ENCODE data around the gene TXNDC12.
"Not testable (repeated sequence)": the region's sequence is repeated elsewhere in the genome, so short reads cannot be mapped to it uniquely, and the experiment has no call there.

Gene TXNDC12

DNA sequence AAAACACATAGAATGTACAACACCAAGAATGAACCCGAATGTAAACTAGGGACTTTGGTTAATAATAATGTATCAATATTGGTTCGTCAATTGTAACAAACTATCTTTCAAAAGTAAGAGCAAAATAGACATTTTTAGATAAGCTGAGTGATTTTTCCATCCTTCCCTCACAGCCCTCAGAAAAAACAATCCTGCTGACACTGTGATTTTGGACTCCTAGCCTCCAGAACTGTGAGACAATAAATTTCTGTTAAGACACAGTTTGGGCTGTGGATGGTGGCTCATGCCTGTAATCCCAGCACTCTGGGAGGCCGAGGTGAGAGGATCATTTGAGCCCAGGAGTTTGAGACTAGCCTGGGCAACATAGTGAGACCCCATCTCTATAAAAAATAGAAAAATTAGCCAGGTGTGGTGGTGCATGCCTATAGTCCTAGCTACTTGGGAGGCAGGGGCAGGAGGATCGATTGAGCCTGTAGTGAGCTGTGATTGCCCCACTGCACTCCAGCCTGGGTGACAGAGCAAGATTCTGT, 9.3 kb downstream of the TXNDC12 start:
- not testable (repeated sequence) for DNase-seq

DNA sequence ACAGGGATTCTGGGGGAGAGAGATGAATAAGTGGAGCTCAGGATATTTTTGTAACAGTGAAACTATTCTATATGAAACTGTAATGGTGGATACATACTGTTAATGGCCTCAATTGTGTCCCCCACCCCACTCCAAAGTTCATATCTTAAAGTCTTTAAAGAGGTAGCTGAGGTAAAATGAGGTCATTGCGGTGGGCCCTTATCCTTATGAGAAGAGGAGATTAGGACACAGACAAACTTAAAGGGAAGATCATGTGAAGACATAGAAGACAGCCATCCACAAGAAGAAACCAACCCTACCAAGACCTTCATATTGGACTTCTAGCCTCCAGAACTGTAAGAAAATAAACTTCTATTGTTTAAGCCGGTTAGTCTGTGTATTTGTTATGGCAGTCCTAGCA, 9.8 kb downstream of the TXNDC12 start:
- no peak for DNase-seq

DNA sequence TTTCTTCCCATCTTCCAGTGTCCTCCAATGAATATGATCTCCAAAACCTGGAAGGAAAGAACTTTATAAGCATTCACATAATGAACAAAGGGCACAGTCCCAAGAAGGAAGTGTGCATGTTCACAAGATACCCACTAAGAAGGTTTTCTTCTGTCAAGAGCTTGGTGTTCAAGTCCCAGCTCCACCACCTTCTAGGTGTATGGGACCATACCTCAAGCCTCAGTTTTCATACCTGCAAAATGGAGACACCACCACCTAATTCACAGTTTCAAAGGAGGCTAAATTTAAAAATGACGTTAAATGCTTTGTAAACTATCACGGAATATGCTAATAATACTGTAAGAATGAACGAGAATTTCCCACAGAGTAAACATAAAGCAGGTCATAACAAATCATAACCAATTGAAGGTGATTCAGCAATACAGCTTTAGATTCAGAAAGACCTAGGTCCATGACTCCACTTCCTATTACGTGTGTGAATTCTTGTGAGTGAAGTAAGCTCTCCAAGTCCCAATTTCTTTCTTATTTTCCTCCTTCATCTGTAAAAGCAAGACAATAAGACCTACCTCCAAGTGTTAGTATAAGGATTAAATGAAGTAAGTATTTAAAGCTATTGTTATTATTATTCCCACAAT, 13.3 kb downstream of the TXNDC12 start:
- DNase-seq, result no peak

DNA sequence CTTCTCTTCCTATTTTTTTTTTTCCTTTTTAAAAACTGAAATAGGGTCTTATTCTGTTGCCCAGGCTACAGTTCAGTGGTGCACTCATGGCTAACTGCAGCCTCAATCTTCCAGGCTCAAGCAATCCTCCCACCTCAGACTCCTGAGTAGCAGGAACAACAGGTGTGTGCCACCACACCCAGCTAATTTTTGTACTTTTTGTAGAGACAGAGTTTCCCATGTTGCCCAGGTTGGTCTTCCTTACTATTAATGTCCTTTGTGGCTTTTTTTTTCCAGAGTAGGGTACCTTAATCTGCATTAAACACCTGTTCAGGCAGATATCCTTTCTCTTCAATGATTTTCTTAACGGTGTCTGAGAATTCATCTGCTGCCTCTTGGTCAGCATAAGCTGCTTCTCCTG, 17.1 kb downstream of the TXNDC12 start:
- DNase-seq, result no peak

DNA sequence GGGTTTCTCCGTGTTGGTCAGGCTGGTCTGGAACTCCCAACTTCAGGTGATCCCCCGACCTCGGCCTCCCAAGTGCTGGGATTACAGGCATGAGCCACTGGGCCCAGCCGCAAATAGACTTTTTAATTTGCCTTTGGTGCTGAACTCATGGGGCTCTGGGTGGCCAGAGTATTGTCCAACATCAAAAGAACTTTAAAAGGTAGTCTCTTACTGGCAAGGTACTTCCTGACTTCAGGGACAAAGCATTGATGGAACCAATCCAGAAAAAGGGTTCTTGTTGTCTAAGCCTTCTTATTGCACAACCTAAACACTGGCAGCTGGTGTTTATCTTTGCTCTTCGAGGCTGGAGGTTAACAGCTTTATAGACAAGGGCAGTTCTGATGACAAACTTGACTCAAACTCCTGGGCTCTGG, 17.6 kb downstream of the TXNDC12 start:
- DNase-seq, result no peak

DNA sequence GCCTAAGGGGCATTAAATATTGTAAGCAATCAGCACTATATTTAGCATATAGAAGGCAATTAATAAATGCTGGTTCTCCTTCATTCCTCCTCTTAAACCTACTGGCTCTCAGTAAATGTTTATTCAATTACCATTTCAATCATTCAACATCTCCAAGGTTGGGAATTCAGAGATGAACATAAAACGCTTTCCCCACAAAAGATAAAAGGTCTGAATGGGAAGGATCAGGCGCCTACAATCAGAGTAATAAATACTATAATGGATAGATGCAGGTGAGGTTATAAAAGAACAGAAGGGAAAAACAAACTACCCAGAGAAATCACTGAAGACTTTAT, 21.0 kb downstream of the TXNDC12 start:
- no peak for DNase-seq

DNA sequence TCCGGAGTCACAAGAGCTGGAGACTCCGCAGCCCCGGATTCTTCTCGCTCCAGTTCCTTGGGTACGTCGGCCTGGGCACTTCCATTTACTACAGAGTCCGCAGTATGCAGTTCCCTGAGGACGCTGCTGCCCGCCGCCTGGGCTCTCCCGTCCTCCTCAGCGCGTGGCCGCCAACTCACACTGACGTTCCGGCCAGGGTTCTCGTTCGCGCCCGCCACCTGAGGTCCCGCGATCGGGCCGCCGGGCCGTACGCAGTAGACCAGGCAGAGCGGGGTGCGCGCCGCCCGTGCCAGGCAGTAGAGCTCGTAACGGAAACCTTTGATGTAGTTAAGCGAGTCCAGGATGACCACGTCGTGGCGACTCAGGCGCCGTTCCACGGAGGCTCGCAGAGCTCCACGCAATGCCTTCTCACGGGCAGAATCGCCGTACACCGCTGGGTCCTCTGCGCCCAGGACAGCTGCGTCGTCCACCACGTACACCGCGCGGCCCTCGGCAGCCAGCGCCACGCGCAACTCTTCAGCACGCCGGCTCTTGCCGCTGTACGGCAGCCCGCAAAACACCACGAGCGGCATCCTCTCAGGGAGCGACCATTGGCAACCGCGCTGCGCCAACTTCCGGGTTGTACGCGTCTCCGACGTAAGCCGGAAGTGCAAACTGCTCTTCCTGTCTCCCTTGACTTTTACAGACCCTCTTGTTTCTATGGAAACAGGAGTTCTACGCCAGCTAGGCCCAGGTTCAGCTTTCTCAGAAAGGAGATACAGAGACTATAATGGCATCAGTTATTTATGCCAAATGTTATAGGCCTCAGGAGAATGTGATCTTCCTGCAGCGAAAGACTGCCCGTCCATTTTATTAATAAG, 21.6 kb downstream of the TXNDC12 start, which contains the start of gene KTI12:
KTI12 (minus strand) TSS at position 621 of the 860 bp plus-strand sequence; CDS start at position 572, 49 bp downstream.
- peak; percentile 80 for DNase-seq

DNA sequence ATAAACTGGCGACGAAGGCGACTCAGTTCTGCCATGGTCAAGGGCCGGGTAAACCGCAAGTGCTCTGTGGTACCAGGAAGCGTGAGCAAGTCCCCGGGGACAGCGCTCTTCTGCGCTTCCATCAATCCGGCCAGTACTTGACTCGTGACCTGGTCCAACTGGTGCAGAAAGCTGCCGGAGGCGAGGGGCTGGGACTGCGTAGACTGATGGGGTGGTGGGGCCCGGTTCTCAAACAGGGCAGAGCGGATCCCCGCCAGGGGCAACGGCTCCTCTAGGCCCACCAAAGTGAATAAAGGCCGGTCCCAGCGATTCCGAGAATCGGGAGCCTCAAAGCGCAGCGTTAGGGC, 22.2 kb downstream of the TXNDC12 start:
- DNase-seq, result no peak

DNA sequence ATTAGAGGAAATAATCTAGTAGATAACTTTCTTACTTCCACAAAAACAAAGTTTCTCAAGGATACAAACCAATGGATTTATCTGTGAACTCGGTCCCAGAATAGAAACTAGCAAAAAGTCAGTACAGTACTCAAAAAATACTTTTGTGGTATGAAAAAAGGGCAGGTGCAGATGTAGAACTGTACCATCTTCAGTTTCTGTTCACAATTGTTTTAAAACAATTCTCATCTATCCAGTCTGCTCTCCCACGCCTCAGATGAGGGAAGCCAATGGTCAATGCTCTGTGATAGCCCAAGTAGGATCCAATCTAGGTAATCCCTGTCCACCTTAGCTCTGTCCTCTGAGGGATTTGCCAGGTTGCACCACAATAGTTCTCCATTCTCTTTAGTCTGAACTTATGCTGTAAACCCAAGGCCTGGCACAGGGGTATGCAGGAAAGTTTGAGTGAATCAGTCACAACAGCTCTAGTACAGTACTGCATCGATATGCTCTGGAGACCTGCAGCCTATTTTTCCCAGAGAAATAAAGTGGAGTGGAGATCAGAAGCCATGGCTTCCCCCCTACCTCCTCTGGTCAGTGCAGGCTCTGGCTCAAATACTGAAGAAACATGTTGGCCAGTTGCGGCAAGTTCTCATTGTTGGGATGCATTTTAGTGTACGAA, 22.7 kb downstream of the TXNDC12 start:
- DNase-seq, result no peak

DNA sequence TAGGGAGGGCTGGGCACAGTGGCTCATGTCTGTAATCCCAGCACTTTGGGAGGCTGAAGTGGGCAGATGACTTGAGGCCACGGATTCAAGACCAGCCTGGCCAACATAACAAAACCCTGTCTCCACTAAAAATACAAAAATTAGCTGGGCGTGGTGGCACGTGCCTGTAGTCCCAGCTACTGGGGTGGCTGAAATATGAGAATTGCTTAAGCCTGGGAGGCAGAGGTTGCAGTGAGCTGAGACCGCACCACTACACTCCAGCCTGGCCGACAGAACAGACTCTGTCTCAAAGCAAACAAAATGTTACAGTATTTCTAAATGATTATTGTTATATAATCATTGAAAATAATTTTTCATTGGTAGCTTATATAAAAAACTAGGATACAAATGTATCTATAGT, 26.2 kb downstream of the TXNDC12 start:
- DNase-seq, result not testable (repeated sequence)

DNA sequence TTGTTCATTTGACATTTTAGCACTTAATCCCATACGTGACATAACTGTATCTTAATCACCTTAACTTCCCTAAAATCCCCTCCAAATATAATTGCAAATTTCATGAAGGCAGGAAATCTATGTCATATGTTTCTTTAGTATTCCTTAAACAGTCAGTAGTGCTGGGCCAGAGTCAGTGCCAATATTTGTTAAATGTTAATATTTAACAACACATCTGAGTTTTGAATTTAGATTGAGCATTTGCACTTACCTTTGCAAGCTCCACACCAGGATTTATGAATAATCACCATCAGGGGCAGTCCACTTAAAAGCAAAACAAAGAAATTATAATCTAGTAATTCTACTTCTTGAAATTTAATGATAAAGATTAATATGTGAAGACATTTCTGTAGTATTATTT, 26.7 kb downstream of the TXNDC12 start:
- DNase-seq, result no peak

DNA sequence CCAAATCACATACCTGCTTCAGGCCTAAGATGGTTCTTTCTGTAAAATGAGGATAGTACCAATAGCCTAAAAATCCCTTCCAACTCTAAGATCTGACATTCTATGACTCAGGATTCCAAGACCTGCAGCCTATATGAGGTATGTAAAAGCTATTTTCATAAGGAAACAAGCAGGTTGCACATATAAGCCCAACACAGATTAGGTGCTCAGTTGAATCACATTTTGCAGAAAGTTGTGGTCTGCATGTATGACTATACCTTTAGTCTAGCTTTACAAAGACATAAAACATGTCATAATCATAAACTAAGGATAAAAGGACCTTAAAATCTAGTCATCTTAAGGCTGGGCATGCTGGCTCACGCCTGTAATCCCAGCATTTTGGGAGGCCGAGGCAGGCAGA, 28.7 kb downstream of the TXNDC12 start:
- DNase-seq, result no peak

DNA sequence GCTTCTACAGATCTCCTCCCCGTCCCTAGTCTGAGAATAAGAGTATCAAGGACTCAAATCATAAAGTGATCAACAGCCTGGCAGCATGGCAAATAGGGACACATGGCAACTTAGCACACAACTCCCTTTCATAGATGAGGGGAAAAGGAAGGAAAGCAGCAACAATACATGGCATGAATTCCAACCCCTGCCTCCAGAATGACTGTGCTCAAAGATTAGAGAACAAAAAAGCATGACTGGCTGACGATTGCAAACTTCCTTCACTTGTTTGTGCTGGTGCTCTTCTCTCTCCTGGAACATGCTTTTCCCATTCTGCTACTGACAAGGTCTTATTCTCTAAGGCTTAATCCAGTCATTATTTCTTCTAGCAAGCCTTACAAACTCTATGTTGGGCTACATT, 32.9 kb downstream of the TXNDC12 start:
- DNase-seq, result no peak

DNA sequence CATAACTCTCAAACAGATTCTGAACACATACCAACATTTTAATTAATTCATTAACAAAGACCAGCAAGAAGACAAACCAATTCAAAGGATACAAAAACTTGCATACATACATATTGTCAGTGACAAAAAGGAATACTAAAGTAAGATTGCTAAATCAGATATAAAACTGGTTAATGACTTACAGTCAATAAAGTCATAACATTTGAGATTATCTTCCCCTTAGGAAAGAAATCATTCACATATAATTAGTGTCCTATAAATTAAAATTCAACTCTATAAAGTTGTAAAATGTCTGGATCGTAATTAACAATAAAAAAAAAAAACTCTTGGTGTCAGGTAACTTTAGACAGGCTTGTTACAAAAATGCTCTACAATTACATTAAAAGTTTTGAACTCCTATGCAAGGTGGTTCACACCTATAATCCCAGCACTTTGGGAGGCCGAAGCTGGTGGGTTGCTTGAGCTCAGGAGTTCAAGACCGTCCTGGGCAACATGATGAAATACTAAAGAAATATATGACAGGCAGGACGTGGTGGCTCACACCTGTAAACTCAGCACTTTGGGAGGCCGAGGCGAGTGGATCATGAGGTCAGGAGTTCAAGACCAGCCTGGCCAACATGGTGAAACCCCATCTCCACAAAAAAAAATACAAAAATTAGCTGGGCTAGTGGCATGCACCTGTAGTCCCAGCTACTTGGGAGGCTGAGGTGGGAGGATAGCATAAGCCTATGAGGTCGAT, 46.8 kb downstream of the TXNDC12 start:
- DNase-seq, result no peak

DNA sequence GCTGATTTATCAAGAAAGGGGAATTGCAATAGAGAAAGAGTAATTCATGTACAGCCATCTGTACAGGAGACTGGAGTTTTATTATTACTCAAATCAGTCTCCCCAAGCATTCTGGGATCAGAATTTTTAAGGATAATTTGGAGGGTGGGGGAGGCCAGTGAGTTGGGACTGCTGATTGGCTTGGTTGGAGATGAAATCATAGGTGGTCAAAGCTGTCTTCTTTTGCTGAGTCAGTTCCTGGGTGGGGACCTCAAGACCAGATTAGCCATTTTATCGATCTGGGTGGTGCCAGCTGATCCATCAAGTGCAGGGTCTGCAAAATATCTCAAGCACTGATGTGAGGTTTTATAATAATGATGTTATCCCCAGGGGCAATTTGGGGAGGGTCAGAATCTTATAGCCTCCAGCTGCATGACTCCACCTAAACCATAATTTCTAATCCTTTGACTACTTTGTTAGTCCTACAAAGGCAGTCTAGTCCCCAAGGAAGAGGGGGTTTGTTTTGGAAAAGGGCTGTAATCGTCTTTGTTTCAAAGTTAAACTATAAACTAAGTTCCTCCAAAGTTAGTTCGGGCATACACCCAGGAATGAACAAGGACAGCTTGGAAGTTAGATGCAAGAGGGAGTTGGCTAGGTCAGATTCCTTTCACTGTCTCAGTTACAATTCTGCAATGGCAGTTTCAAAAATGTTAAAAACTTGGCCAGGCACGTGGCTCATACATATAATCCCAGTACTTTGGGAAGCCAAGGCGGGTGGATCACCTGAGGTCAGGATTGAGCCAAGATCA, 47.6 kb downstream of the TXNDC12 start:
- no peak for DNase-seq

DNA sequence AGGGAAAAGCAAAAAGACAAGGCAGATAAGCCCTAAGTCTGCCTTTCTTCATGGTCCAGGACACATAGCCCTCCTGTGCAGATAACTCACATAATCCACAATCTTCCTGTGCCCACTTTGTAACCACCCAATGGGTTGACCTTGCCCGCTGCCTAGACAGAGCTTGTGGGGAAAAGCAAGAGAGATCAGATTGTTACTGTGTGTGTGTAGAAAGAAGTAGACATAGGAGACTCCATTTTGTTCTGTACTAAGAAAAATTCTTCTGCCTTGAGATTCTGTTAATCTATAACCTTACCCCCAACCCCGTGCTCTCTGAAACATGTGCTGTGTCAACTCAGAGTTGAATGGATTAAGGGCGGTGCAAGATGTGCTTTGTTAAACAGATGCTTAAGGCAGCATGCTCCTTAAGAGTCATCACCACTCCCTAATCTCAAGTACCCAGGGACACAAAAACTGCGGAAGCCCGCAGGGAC, 48.9 kb downstream of the TXNDC12 start:
- DNase-seq, result not testable (repeated sequence)

DNA sequence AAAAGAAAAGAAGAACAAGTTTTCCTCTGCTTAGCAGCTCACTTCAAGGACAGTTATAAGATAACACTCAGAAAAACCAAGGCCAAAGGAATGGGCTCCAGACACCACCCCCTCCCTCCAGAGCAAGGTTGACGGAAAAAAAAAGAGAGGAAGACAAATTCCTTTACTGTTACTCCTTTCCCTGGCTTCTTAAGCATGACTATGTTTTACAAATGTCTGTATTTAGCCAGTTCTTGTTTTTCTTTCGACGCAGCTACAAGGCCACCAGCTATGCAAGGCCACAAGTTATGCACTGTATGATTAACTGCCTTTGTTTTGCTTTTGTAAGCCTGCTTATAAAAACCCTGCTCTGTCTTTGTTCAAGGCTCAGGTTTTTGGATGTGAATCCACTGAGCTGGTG, 49.4 kb downstream of the TXNDC12 start:
- not testable (repeated sequence) for DNase-seq

DNA sequence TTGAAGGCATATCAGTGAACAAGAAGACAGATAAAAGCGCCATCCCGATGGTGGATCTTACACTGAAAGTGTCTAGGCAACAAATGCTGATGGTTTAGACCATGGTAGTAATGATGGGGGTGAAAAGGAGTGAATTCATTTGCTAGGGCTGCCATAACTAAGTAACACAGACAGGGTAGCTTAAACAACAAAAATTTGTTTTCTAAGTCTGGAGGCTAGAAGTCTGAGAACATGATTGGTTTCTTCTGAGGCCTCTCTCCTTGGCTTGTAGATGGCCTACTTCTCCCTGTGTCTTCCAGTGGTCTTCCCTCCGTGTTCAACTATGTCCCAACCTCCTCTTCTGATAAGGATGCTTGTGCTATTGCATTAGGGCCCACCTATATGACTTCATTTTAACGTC, 51.1 kb downstream of the TXNDC12 start:
- DNase-seq, result no peak

DNA sequence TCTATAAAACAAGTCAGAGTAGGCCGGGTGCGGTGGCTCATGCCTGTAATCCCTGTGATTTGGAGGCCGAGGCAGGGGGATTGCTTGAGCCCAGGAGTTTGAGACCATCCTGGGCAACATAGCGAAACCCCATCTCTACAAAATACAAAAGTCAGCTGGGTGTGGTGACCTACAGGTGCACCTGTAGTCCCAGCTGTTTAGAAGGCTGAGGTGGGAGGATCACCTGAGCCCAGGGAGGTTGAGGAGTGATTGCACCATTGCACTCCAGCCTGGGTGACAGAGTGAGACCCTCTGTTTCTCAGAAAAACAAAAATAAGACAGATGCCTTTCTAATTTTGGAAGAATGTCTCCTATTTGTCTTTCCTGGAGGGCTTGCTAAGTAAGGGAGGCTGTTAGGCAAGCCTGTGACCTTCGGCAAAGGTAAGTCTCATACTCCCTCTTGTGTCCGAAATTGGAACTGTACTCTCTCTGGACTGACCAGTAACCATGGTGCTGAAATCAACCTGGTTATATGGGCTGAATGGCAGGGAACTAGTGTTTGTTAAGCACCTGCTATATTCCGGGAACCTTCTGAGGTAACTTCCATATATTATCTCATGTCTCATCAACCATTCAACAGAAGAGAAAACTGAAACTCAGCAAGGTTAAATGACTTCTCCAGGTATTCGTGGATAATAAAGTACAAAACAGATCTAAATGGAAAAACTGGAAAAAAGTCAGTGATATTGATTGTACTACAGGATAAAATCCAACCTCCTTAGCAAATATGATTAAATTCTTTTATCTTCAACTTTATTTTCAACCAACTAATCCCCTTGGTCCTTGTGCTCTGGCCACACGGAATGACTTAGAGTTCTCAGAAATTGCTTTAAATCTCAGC, 52.7 kb downstream of the TXNDC12 start:
- no peak for DNase-seq

DNA sequence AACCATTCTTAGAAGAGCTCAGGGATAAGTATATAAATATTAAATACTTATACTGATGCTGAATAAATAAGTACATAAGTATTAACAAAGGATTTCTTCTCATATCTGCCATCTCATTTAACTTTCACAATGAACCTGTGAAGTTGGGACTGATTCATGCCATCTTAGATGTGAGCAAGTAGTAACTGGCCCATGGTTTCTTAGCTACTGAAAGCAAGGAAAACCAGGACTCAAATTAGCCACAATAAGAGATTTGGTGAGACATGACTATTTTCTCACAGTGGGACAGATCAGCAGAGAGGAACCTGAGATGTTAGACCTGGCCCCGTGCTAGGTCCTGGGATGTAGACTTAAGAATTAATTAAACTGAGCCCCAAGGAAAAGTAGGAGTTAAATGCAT, 56.3 kb downstream of the TXNDC12 start:
- DNase-seq, result no peak

DNA sequence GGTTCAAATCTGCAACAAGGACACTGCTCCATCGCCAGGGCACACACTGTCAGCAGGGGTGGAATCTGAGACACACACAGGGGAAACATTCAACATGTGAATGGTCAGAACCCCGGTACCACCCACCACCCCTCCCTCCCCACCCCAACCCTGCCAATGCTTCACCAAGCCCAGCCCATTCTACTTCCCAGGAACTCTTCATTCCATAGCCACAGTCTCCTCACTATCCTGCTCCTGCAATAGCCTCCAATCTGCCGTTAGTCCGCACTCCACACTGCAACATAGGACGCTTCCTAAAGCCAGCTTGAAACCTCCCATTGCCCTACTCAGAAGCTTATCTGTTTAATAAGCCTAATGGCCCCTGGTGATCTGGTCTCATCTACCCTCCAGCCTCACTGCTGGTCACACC, 57.0 kb downstream of the TXNDC12 start:
- DNase-seq, result no peak

All from effector CD8-positive, alpha-beta T cell (primary cell).